IPS-NIHi11 (cell line): ENCODE measurements around the gene FGFRL1.
"Not testable (repeated sequence)": the region's sequence is repeated elsewhere in the genome, so short reads cannot be mapped to it uniquely, and the experiment has no call there.

ENCODE experiments used
- DNase-seq: peaks from one replicate; pipeline ENCODE4 v3.0.0; 2012; ENCODE audit warnings: mixed read lengths, low spot score

The FGFRL1 gene

GRCh38 chr4:1053080-1053661 lies 41.7 kb downstream of the FGFRL1 start:
- no peak for DNase-seq

GRCh38 chr4:1053891-1054290 lies 42.5 kb downstream of the FGFRL1 start:
- not testable (repeated sequence) for DNase-seq

- not testable (repeated sequence) for DNase-seq
Measured at GRCh38 chr4:1054696-1055242, 43.3 kb downstream of the FGFRL1 start.

GRCh38 chr4:1055243-1055701 lies 43.8 kb downstream of the FGFRL1 start:
- DNase-seq, result not testable (repeated sequence)

GRCh38 chr4:1055721-1056590 lies 44.5 kb downstream of the FGFRL1 start:
- no peak for DNase-seq

- no peak for DNase-seq
Measured at GRCh38 chr4:1056671-1057402, 45.4 kb downstream of the FGFRL1 start.

- DNase-seq, result no peak
Measured at GRCh38 chr4:1057403-1057745, 45.9 kb downstream of the FGFRL1 start.

- no peak for DNase-seq
Measured at GRCh38 chr4:1058198-1058996, 47.0 kb downstream of the FGFRL1 start.

- DNase-seq, result no peak
Measured at GRCh38 chr4:1058997-1059665, 47.7 kb downstream of the FGFRL1 start.

GRCh38 chr4:1060121-1060520 lies 48.7 kb downstream of the FGFRL1 start:
- no peak for DNase-seq

GRCh38 chr4:1060621-1061020 lies 49.2 kb downstream of the FGFRL1 start:
- DNase-seq, result no peak

- no peak for DNase-seq
Measured at GRCh38 chr4:1061056-1061700, 49.8 kb downstream of the FGFRL1 start.

GRCh38 chr4:1061760-1062159 lies 50.3 kb downstream of the FGFRL1 start:
- no peak for DNase-seq

GRCh38 chr4:1062419-1062818 lies 51.0 kb downstream of the FGFRL1 start:
- no peak for DNase-seq

GRCh38 chr4:1065732-1066131 lies 54.3 kb downstream of the FGFRL1 start:
- DNase-seq, result no peak

- DNase-seq, result no peak
Measured at GRCh38 chr4:1069394-1069793, 58.0 kb downstream of the FGFRL1 start.

GRCh38 chr4:1072830-1073446 lies 61.5 kb downstream of the FGFRL1 start:
- DNase-seq, result peak; percentile 75

- DNase-seq, result no peak
Measured at GRCh38 chr4:1074077-1074476, 62.7 kb downstream of the FGFRL1 start.

GRCh38 chr4:1075225-1075624 lies 63.8 kb downstream of the FGFRL1 start:
- no peak for DNase-seq
